Measurements from ENCODE around the gene SPATS1.
"Not testable (repeated sequence)": the region's sequence is repeated elsewhere in the genome, so short reads cannot be mapped to it uniquely, and the experiment has no call there.

SPATS1 gene

GRCh38 chr6:44341095-44341890 lies 1.2 kb upstream of the SPATS1 start:
- DNase-seq (ENCODE audit: low read depth in 2 of 2) = no peak

DNA sequence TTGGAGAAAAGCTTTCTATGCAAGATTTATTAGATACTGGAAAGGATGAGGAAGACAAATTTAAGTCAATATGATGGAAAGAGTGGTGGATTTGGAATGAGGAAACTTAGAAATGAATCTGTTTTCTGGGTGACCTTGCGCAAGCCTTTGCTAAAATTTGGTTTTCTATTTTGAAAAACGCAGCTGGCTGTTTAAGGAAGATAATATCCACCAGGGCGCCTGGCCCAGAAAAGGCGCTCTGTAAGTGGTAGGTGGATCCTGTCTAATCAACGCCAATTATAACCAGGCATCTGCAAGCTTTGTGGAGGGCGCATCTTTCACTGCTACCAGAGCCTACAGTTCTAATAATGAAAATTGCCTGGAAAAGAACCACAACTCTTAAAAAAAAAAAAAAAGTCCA lies 398 bp upstream of the SPATS1 start:
- DNase-seq (ENCODE audit: low read depth in 2 of 2) = no peak

- not testable (repeated sequence) for DNase-seq (ENCODE audit: low read depth in 2 of 2)
Measured at GRCh38 chr6:44346818-44347217, 4.4 kb downstream of the SPATS1 start.

DNA sequence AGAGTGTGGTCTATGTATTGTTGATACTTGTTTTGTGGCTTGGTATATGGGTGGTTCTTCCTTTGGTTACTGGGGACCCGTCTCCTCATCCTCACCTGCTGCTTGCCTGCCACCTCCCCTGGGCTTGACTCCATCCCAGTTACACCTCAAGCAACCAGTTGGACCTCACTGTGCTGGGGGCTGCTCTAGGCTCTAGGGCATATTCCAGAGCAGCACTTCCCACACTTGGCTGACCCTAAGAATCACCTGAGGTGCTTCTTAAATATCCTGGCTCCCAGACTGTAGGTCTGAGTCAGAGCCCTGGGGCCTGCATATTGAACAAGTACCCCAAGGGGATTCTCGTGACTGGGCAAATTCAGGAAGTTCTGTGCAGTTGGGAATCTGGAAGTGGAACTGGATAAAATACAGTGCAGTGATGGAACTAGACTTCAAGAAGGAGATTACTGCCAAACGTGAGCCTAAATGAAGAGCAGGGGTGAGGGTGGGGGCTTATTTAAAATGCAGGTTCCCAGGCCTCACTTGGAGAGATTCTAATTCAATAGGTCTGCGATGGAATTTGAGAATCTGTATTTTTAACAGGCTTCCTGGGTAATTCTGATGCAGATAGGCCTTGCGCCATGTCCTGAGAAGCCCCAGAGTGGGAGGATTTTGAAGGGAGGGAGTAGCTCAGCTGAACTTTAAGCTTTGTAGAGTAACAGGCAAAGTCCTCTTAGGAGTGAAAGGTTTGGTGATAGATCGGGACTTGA lies 7.6 kb downstream of the SPATS1 start:
- no peak for DNase-seq (ENCODE audit: low read depth in 2 of 2)

DNA sequence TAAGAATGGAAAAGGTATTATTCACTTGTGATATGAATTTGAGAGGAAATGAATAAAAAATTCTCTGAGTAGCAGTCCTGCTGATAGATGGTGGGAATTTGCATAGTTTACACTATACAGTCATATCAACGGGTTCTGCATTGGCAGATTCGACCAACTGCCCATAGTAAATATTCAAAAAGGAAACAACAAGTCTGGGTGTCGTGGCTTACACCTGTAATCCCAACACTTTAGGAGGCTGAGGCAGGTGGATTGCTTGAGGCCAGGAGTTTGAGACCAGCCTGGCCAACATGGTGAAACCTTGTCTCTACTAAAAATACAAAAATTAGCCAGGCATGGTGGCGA lies 8.2 kb downstream of the SPATS1 start:
- not testable (repeated sequence) for DNase-seq (ENCODE audit: low read depth in 2 of 2)

DNA sequence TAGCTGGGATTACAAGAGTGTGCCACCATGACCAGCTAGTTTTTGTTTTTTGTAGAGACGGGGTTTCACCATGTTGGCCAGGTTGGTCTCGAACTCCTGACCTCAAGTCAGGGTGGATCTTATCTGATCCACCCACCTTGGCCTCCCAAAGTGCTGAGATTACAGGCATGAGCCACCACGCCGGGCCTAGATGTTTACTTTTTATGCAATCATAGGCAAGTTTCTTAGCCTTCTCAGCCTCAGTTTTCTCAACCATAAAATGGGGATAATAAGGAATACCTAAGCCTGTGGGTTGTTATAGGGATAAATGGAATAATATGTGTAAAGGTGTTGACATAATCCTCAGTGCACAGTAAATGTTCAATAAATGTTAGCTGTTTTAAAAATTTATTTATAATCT lies 9.8 kb downstream of the SPATS1 start:
- no peak for DNase-seq (ENCODE audit: low read depth in 2 of 2)

DNA sequence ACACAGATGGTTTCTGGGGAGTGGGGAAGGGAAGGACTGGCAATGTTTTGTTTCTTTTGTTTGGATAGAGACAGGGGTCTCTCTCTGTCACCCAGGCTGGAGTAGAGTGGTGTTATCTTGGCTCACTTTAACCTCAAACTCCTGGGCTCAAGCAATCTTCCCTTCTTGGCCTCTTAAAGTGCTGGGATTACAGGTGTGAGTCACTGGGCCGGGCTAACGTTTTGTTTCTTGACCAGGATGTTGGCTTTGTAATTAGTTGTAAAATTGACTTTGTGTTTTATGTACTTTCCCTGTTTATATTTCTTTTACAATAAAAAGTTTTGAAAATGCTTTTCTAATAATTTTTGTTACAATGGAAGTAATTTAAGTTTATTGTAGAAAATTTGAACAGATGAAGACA lies 10.9 kb downstream of the SPATS1 start:
- no peak for DNase-seq (ENCODE audit: low read depth in 2 of 2)

DNA sequence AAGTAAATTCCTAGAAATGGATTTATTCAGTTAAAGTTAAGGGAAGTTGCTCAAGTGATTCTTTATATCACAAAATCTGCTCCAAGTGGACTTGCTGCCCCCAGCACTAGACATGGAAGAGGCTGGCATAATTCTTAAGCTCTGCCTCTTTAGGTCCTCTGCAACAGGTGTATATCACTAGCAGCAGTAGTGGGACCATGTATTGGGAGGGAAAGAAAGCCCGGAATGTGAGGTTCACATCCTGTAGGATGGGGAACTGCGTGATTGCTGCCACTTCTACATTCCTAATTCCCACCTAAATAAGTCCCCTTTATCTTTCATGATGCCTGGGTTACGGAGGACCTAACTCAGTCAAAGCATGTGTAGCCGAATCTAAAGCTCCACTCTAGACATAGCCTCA lies 13.2 kb downstream of the SPATS1 start:
- no peak for DNase-seq (ENCODE audit: low read depth in 2 of 2)

- DNase-seq (ENCODE audit: low read depth in 2 of 2) = no peak
Measured at GRCh38 chr6:44356487-44356886, 14.0 kb downstream of the SPATS1 start.

- DNase-seq (ENCODE audit: low read depth in 2 of 2) = no peak
Measured at GRCh38 chr6:44359973-44360372, 17.5 kb downstream of the SPATS1 start.

DNA sequence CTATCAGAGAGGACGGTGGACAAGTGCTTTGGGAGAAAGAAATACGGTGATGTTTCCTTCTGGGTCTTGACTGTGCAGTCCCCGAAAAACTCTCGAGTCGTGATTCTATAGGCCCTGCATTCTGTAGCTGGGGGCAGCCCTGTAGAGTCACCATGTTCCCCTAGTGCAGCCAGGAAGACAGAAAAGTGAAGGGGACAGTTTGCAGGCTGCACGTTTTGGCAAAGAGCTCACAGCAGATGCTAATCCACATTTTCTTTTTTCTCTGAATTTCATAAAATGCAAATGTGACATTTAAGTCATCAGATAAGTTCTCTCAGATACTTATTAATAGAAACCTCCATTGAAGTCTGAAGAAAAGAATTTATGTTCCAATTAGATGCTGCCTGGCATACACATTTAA lies 19.5 kb downstream of the SPATS1 start:
- no peak for DNase-seq (ENCODE audit: low read depth in 2 of 2)

GRCh38 chr6:44363377-44363926 lies 21.0 kb downstream of the SPATS1 start:
- DNase-seq (ENCODE audit: low read depth in 2 of 2) = no peak

- DNase-seq (ENCODE audit: low read depth in 2 of 2) = no peak
Measured at GRCh38 chr6:44366781-44367180, 24.3 kb downstream of the SPATS1 start.

- no peak for DNase-seq (ENCODE audit: low read depth in 2 of 2)
Measured at GRCh38 chr6:44367681-44368080, 25.2 kb downstream of the SPATS1 start.

GRCh38 chr6:44373051-44373450 lies 30.6 kb downstream of the SPATS1 start:
- DNase-seq (ENCODE audit: low read depth in 2 of 2) = no peak

DNA sequence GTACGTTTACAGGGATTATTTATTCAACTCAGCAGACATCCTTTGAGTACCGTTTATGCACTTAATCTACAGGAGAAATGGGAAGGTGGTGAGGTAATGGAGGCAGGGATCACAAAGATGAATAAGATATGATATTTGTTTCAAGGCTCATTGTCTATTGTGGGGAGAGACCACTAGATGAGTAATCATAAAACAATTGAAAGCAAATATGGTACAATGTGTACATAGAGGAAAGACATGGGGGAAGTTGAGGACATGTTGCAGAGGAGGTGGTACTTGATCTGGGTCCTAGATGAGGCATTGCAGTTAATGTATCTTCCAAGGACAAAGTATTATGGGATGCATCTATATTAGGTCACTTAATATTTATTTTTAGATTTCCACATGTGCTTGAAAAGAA lies 31.3 kb downstream of the SPATS1 start:
- DNase-seq (ENCODE audit: low read depth in 2 of 2) = no peak

GRCh38 chr6:44375071-44375470 lies 32.6 kb downstream of the SPATS1 start:
- DNase-seq (ENCODE audit: low read depth in 2 of 2) = no peak

DNA sequence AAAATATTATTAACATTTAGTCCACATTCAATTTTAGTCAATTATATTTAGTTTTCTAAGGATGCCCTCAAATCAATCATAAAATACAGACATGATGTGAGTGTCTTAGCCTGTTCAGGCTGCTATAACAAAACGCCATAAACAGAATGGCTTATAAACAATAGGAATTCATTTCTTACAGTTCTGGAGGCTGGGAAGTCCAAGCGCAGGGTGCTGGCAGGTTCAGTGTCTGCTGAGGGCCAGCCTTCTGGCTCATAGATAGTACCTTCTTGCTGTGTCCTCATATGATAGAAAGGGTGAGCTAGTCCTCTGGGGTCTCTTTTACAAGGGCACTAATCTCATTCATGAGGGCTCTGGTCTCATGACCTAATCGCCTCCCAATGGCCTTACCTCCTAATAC lies 35.0 kb downstream of the SPATS1 start:
- DNase-seq (ENCODE audit: low read depth in 2 of 2) = no peak

DNA sequence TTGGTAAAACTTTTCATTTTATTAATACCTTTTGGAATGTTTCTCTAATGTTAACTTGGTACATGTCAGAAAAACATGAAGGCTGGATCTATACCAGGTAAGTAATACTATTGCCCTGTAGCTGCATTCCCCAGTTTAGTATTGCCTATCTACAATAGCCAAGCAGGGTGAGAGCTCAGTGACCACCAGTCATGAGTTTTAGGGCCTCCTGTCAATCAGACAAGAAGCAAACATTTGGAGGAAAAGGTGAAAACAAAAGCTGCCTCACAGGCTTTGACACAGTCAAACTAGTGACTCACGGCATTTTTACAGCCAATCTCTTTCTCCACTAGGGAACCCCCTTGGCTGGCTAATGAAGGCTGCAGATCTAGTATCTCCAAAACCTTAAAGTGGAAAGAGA lies 35.5 kb downstream of the SPATS1 start:
- DNase-seq (ENCODE audit: low read depth in 2 of 2) = no peak

GRCh38 chr6:44381739-44382138 lies 39.3 kb downstream of the SPATS1 start:
- DNase-seq (ENCODE audit: low read depth in 2 of 2) = no peak

DNA sequence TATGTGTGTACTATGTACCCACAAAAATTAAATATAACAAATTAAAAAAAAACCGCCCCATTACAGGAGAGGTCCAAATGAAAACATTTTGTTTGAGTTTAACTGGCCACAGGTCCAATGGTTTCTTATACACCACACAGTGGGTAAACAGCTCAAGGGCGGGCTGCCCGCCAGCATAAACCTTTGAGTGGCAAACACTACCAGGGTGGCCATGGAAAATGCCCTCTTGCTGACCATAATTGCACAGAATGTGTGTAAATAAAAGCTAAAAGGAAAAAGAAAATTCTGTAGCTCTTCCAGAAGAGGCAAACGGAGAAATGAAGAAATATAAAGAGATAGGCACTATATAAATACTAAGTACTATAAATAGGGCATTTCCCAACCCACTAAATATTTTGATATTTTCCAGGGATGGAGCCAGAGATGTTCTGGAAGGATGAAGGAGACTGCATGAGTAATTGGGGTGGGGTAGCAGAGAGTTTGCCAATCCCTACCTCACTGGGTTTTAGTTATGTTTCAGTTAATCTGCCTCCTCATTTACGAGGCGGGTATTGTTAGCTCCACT lies 44.0 kb downstream of the SPATS1 start:
- no peak for DNase-seq (ENCODE audit: low read depth in 2 of 2)

GRCh38 chr6:44386929-44387345 lies 44.5 kb downstream of the SPATS1 start:
- DNase-seq (ENCODE audit: low read depth in 2 of 2) = no peak
